Skeletal muscle tissue (tissue), 4 donors: ENCODE measurements around the gene MRFAP1. TPM values are rescaled to one million over a fixed set of nuclear protein-coding genes. Genes with fewer than 3 reads are reported as not detected.
"Not testable (repeated sequence)": the region's sequence is repeated elsewhere in the genome, so short reads cannot be mapped to it uniquely, and the experiment has no call there.

Experiments used
- H3K27ac ChIP-seq: one replicate; pipeline ENCODE4 v1.7.0; 2013; ENCODE audit warnings: mild to moderate bottlenecking, low read depth, low read length, inconsistent platforms
- H3K27me3 ChIP-seq, 3 donors: one replicate each; pipeline ENCODE4 v1.7.0; 2013; ENCODE audit warnings: low read length in 3 of 3; ENCODE audit not compliant: control insufficient read depth in 3 of 3, insufficient read depth in 3 of 3
- H3K36me3 ChIP-seq, 3 donors: one replicate each; pipeline ENCODE4 v1.7.0; 2013; ENCODE audit warnings: low read length in 3 of 3; ENCODE audit not compliant: control insufficient read depth in 3 of 3, insufficient read depth in 3 of 3
- H3K4me1 ChIP-seq, 3 donors: one replicate each; pipeline ENCODE4 v1.7.0; 2013; ENCODE audit warnings: low read length in 3 of 3, mild to moderate bottlenecking in 3 of 3; ENCODE audit not compliant: control insufficient read depth in 3 of 3, insufficient read depth in 3 of 3
- H3K4me3 ChIP-seq, 3 donors: one replicate each; pipeline ENCODE4 v1.7.0; 2013; ENCODE audit warnings: low read length in 3 of 3
- H3K9ac ChIP-seq, 3 donors: one replicate each; pipeline ENCODE4 v1.7.0; 2013; ENCODE audit warnings: low read length in 3 of 3, mild to moderate bottlenecking in 3 of 3, moderate library complexity in 2 of 3, low read depth in 1 of 3
- H3K9me3 ChIP-seq, 3 donors: one replicate each; pipeline ENCODE4 v1.7.0; 2013; ENCODE audit warnings: low read length in 3 of 3; ENCODE audit not compliant: control insufficient read depth in 3 of 3
- total RNA-seq: library from RNA; depleted of rRNA; stranded (reverse); fragments of >200 nt; gene quantifications from one replicate; pipeline ENCODE4 v1.2.3, GENCODE V29; 2014
- donor health status: Osteomylitis.

Gene MRFAP1
- total RNA-seq, 1 donor from 2014 or later: 83.0 TPM

- Histone ChIP-seq H3K4me1 (no peaks in the 10 kb centered on the region), H3K27ac (no peak overlapping the region), H3K27me3 (no peaks in the 10 kb centered on the region), H3K9ac (no peak overlapping the region), H3K36me3 (peaks cover 15 to 20% (median 16%) of the 10 kb centered on the region in 3 donors), H3K4me3 (no peak overlapping the region), H3K9me3 (no peaks in the 10 kb centered on the region)
These were observed 21.4 kb upstream of the MRFAP1 start for GRCh38 chr4:6619116-6619465.

DNA sequence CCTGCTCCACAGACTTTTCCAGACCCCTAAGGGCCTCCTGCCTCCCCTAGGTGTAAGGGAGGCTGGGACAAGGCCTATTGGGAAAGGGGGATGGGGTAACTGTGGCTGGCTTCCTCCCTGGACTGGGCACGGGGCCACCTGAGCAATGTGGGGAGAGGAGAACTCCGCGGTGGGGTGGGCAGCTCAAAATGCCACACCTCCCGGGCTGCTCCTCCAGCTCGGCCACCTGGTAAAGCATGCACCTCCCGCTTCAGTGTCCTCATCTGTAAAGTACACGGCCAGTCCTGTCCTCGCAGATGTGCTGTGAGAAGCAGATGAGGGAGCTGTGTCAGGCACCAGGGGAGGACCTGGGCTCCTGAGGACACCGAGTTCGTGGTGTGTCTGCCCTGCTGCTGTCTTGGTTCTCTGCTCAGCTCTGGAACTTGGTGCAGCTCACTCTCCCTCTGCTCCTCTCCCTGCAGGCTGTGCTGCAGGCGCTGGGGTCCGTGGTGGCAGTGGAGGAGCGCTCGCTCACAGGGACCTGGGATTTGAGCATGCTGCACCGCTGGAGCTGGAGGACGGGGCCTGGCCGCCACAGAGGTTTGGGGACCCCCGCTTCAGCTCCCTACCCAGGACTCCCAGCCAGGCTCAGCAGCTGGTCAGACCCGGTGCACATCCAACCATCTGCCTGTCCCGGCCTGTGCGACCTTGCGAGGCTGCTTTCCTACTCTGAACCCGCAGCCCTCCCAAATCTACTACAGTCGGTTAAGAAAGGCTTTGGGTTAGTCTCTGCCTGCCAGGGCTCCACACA is 20.8 kb upstream of the MRFAP1 start:
- Histone ChIP-seq H3K9ac (no peak overlapping the region), H3K36me3 (peaks cover 15 to 20% (median 16%) of the 10 kb centered on the region in 3 donors)

GRCh38 chr4:6620296-6620695 is 20.2 kb upstream of the MRFAP1 start:
- Histone ChIP-seq H3K4me1 (no peaks in the 10 kb centered on the region), H3K9me3 (no peaks in the 10 kb centered on the region), H3K27ac (no peak overlapping the region), H3K36me3 (peaks cover 14 to 20% (median 15%) of the 10 kb centered on the region in 3 donors), H3K4me3 (no peak overlapping the region), H3K9ac (no peak overlapping the region), H3K27me3 (no peaks in the 10 kb centered on the region)

More for the DNA sequence above, 20.8 kb upstream of the MRFAP1 start:
- H3K4me1 ChIP-seq: no peaks in the 10 kb centered on the region
- no peak overlapping the region for H3K27ac ChIP-seq
- H3K9me3 ChIP-seq: no peaks in the 10 kb centered on the region
- no peak overlapping the region for H3K4me3 ChIP-seq
- H3K27me3 ChIP-seq: no peaks in the 10 kb centered on the region

GRCh38 chr4:6620891-6621555 is 19.5 kb upstream of the MRFAP1 start:
- H3K27ac ChIP-seq: no peak overlapping the region
- H3K36me3 ChIP-seq: peaks cover 14 to 20% (median 15%) of the 10 kb centered on the region in 3 donors
- H3K4me3 ChIP-seq: no peak overlapping the region
- no peaks in the 10 kb centered on the region for H3K9me3 ChIP-seq
- no peaks in the 10 kb centered on the region for H3K27me3 ChIP-seq
- H3K4me1 ChIP-seq: no peaks in the 10 kb centered on the region
- H3K9ac ChIP-seq: no peak overlapping the region

DNA sequence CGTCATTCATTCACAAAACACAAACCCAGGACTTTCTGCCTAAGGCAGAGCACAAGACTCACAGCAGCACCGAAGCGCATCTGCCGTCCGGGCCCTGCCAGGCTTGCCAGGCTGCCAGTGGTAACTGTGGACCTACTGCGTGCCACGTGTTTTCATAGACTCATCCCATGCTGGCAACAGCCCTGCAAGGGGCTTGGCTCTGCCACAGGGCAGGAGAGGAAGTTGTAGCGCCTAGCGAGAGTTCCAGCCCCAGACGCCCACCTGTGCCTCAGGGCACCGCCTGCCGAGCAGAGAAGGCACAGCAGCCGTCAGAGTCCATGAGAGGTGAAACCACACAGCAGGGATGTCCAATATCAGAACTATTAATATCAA is 18.9 kb upstream of the MRFAP1 start:
- Histone ChIP-seq H3K27ac (no peak overlapping the region), H3K9me3 (no peaks in the 10 kb centered on the region), H3K4me1 (no peaks in the 10 kb centered on the region), H3K27me3 (no peaks in the 10 kb centered on the region), H3K36me3 (peaks cover 9 to 19% (median 9%) of the 10 kb centered on the region in 3 donors), H3K4me3 (no peak overlapping the region), H3K9ac (no peak overlapping the region)

- H3K36me3 ChIP-seq: peaks cover 6 to 17% (median 8%) of the 10 kb centered on the region in 3 donors
- H3K27me3 ChIP-seq: no peaks in the 10 kb centered on the region
These were observed 17.7 kb upstream of the MRFAP1 start for GRCh38 chr4:6622744-6623143.

GRCh38 chr4:6625256-6625655 is 15.2 kb upstream of the MRFAP1 start:
- Histone ChIP-seq H3K4me3 (no peak overlapping the region), H3K4me1 (no peaks in the 10 kb centered on the region), H3K27me3 (no peaks in the 10 kb centered on the region), H3K9ac (no peak overlapping the region), H3K36me3 (peaks cover 0 to 5% (median 2%) of the 10 kb centered on the region in 3 donors), H3K9me3 (no peaks in the 10 kb centered on the region), H3K27ac (no peak overlapping the region)

More at GRCh38 chr4:6622744-6623143, 17.7 kb upstream of the MRFAP1 start:
- no peak overlapping the region for H3K27ac ChIP-seq
- H3K9ac ChIP-seq: no peak overlapping the region
- H3K4me3 ChIP-seq: no peak overlapping the region
- H3K4me1 ChIP-seq: no peaks in the 10 kb centered on the region
- no peaks in the 10 kb centered on the region for H3K9me3 ChIP-seq

DNA sequence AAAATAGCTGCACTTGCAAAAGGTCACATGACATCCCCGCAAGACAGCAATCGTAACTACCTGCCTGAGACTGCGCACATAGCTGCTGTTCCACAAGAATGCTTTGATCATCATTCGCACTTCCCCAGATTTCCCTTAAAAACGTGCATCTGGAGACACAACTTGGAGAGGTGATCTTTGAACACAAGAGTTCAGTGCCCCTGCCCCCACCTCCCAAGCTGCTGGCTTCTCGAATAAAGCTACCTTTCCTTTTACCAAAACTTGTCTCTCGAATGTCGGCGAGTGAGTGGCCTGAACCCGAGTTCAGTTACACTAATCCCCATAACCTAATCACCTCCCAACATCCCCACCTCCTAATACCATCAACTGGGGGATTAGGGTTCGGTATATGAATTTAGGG is 14.4 kb upstream of the MRFAP1 start:
- Histone ChIP-seq H3K36me3 (no peaks in the 10 kb centered on the region), H3K9me3 (no peaks in the 10 kb centered on the region), H3K4me3 (no peak overlapping the region), H3K27me3 (no peaks in the 10 kb centered on the region), H3K4me1 (no peaks in the 10 kb centered on the region), H3K9ac (no peak overlapping the region), H3K27ac (no peak overlapping the region)

- H3K9ac ChIP-seq: no peak overlapping the region
- no peaks in the 10 kb centered on the region for H3K36me3 ChIP-seq
- no peak overlapping the region for H3K27ac ChIP-seq
- no peaks in the 10 kb centered on the region for H3K9me3 ChIP-seq
- no peak overlapping the region for H3K4me3 ChIP-seq
- H3K4me1 ChIP-seq: peaks cover 0 to 2% (median under 1%) of the 10 kb centered on the region in 3 donors
- no peaks in the 10 kb centered on the region for H3K27me3 ChIP-seq
These were observed 12.7 kb upstream of the MRFAP1 start for GRCh38 chr4:6627832-6628231.

- H3K36me3 ChIP-seq, H3K4me3 ChIP-seq, H3K27ac ChIP-seq, H3K9me3 ChIP-seq, H3K27me3 ChIP-seq, H3K9ac ChIP-seq, H3K4me1 ChIP-seq: not testable (repeated sequence)
These were observed 12.0 kb upstream of the MRFAP1 start for GRCh38 chr4:6628484-6628883.
